Raji (cell line): ENCODE measurements around the gene GYG2.

ENCODE experiments used
- POLR2A ChIP-seq: IDR thresholded peaks from 2 replicates; pipeline ENCODE4 v1.6.1; 2011; ENCODE audit warnings: low read depth, low read length, control low read depth; ENCODE audit not compliant: insufficient read depth

Gene GYG2

GRCh38 chrX:2828344-2828958 is at the start of gene GYG2:
GYG2 (plus strand) TSS chrX:2828930; CDS start chrX:2830189, 1,259 bp downstream.
- TF ChIP-seq POLR2A, result no peak

- no peak for TF ChIP-seq POLR2A
Measured at GRCh38 chrX:2781226-2781571, 47.5 kb upstream of the GYG2 start.

- TF ChIP-seq POLR2A, result no peak
Measured at GRCh38 chrX:2781698-2782097, 47.0 kb upstream of the GYG2 start.

- no peak for TF ChIP-seq POLR2A
Measured at GRCh38 chrX:2782171-2782570, 46.6 kb upstream of the GYG2 start.

GRCh38 chrX:2782778-2783177 is 46.0 kb upstream of the GYG2 start:
- TF ChIP-seq POLR2A, result no peak

GRCh38 chrX:2784026-2784425 is 44.7 kb upstream of the GYG2 start:
- no peak for TF ChIP-seq POLR2A

- no peak for TF ChIP-seq POLR2A
Measured at GRCh38 chrX:2785538-2785937, 43.2 kb upstream of the GYG2 start.

GRCh38 chrX:2788980-2789379 is 39.8 kb upstream of the GYG2 start:
- TF ChIP-seq POLR2A, result no peak

- TF ChIP-seq POLR2A, result no peak
Measured at GRCh38 chrX:2789569-2789968, 39.2 kb upstream of the GYG2 start.

GRCh38 chrX:2793752-2794151 is 35.0 kb upstream of the GYG2 start:
- no peak for TF ChIP-seq POLR2A

- no peak for TF ChIP-seq POLR2A
Measured at GRCh38 chrX:2794336-2794735, 34.4 kb upstream of the GYG2 start.

- TF ChIP-seq POLR2A, result no peak
Measured at GRCh38 chrX:2799369-2799768, 29.4 kb upstream of the GYG2 start.

GRCh38 chrX:2801223-2801622 is 27.5 kb upstream of the GYG2 start:
- TF ChIP-seq POLR2A, result no peak

GRCh38 chrX:2811271-2811670 is 17.5 kb upstream of the GYG2 start:
- TF ChIP-seq POLR2A, result no peak

GRCh38 chrX:2817036-2817435 is 11.7 kb upstream of the GYG2 start:
- TF ChIP-seq POLR2A, result no peak

- TF ChIP-seq POLR2A, result no peak
Measured at GRCh38 chrX:2819345-2820135, 9.2 kb upstream of the GYG2 start.
